GM18909 (cell line): ENCODE data around the gene CHODL.

Experiments
- ATAC-seq: cut with Tn5 transposase; IDR thresholded peaks from one replicate; pipeline ENCODE4 v1.9.1; 2021; ENCODE audit warnings: mild to moderate bottlenecking; ENCODE audit not compliant: unreplicated experiment, poor library complexity

CHODL gene

GRCh38 chr21:18244671-18245463, at the start of gene CHODL:
CHODL (plus strand) TSS chr21:18244833; CDS start chr21:18245224, 391 bp downstream.
- ATAC-seq: no peak

DNA sequence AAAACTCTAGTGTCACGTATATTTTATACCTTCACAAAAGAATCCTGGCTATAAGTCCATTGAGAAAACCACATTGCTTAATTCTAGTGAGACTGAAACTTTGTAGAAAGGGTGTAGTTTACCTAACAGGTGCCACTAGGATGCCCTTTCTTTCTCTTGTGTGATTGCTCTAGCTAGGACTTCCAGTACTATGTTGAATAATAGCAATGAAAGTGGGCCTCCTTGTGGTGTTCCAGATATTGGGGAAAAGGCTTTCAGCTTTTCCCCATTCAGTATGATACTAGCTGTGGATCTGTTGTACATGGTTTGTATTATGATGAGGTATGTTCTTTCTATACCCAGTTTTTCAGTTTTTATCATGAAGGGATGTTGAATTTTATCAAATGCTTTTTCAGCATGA, 39.7 kb upstream of the CHODL start:
- ATAC-seq: no peak

DNA sequence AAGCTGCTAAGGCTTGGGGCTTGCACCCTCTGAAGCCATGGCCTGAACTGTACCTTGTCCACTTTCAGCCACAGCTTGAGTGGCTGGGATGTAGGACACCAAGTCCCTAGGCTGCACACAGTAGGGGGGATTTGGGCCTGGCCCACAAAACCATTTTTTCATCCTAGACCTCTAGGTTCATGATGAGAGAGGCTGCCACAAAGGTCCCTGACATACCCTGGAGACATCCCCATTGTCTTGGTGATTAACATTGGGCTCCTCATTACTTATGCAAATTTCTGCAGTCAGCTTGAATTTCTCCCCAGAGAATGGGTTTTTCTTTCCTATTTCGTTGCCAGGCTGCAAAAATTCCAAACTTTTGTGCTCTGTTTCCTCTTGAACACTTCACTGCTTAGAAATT, 26.3 kb upstream of the CHODL start:
- no peak for ATAC-seq

- ATAC-seq: no peak
Observed at GRCh38 chr21:18220498-18220897, 24.1 kb upstream of the CHODL start.

GRCh38 chr21:18222346-18222745, 22.3 kb upstream of the CHODL start:
- ATAC-seq: no peak

- ATAC-seq: no peak
Observed at GRCh38 chr21:18228060-18228739, 16.4 kb upstream of the CHODL start.

DNA sequence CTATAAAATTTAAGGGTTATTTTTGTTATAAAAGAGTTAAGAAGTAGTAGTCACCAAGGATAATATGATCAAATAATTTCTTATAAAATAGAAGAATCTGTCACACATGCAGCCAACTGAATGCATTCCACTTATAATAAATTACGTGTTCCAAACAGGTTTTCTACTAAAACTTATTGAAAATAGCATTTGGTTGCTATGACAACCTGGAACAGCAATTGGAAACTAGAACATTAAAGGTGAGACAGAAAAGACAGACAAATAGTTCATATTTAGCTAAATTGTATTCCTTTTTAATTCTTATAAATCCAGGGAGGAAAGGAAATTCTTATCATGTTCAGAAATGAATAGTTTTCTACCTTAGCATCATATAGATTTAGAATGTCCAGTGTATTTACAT, 9.1 kb upstream of the CHODL start:
- no peak for ATAC-seq

DNA sequence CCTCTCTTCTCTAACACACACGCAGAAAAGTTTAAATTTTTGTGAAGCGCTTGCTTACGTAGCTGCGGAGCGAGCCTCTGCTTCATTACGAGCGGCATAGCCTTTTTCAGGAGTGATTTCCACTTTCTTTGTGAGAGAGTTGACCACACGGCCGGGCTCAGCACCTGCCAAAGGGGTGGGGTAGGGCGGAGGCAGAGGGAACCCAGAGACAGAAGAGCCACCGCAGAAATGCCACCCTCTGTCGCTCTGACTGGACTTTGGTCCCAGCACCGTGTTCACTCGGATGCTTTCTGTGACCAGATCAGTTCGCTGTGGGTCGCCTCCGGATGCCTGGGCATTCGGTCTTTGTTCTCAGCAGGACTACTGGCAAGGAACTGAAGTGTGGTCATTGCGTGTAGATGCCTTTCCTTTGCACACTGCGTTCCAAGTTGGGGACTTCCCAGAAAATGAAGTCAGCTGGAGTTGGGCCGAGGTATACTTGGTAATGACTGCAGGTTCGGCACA, 883 bp downstream of the CHODL start:
- no peak for ATAC-seq

GRCh38 chr21:18248171-18248570, 3.5 kb downstream of the CHODL start:
- ATAC-seq: no peak

DNA sequence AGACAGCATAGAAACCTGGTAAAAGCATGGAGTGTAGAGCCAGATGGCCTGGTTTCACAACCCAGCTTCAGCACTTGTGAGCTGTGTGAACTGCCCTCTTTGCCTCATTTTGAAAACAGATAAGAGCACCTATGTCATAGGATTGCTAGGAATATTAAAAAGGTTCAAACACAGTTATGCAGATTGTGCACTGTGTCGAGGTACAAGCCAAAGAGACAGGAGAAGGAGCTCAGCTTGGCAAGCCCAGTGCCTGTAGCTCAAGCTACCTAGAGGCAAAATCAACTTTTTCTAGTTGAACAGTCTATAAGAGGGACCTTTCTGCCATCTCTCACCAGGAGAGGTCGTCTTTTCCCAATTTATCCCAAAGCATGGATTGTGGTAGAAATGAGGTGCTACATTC, 5.0 kb downstream of the CHODL start:
- peak; percentile 55 for ATAC-seq

DNA sequence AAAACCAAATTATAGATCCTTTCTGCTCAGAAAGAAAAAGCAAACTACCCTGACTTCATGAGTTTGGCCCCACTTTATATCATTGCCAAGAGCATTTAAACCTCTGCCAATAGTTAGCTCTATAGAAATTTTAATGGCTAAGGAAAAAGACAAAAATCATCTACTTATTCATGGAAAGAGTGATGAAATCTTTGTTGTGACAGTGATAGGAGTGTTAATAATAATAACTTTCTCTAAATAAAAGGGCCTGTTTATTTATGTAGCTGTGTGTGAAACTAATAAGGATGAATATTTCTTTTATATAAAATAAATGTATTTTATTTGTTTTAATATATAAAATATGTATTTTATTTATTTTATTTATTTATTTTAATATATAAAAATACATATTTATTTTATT, 6.4 kb downstream of the CHODL start:
- ATAC-seq: no peak

DNA sequence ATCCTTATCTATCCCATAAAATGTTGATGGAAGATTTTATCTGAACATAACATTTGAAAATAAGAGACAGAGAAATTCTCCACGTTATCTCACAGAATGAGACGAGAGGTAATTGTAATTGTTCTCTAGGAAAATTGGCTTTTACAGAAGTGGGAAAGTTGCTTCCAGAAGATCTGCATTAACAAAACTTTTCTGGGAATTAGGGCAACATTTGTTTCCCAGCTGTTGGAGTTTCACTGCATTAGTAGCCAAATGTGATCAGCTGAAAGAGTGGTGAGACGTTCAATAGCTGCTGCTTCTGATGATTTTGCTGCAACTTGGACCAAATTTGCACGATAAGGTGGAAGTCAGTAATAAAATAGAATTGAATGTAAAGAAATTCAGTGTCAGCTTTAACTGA, 7.6 kb downstream of the CHODL start:
- no peak for ATAC-seq

GRCh38 chr21:18252680-18253079, 8.0 kb downstream of the CHODL start:
- ATAC-seq: no peak

DNA sequence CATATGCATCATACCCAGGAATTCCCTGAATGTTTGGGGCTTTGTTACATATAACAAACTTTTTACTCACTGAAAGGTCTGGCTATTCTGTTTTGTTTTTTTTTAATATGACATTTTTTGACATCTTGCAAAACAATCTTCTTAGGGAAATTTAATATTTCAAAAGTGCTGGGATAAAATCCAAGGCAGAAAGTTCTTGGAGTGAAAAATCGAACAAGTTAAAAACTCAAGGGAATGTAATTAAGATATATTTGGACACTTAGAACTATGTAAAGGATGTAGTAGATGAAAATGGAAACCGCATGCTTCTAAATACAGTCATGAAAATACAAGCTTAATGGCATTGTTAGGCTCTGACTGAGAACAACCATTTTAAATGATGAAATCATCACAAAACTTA, 8.6 kb downstream of the CHODL start:
- no peak for ATAC-seq

DNA sequence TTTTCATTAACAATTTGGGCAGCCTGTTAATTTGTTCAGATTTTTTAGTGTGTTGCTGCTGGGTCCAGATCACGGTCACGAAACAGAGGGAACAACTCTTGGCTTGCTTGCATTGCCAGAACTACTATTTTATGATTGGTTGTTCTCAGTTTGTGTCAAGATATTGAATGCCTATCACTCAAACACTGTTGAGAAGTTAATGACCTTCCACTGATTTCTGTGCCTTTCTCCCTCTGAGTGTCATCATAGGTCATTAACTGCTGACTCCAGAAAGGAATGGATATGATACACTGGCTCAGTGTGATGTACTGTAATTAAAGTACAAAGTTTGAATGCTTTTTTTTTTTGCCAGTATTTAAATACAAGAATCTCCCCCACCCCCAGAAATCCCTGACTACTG, 9.2 kb downstream of the CHODL start:
- ATAC-seq: no peak

DNA sequence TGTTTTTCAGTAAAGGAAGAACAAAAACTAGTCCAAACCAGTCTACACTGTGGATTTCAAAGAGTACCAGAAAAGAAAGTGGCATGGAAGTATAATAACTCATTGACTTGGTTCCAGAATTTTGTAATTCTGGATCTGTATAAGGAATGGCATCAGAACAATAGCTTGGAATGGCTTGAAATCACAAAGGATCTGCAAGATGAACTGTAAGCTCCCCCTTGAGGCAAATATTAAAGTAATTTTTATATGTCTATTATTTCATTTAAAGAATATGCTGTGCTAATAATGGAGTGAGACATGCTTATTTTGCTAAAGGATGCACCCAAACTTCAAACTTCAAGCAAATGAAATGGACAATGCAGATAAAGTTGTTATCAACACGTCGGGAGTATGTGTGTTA, 21.3 kb downstream of the CHODL start:
- no peak for ATAC-seq

DNA sequence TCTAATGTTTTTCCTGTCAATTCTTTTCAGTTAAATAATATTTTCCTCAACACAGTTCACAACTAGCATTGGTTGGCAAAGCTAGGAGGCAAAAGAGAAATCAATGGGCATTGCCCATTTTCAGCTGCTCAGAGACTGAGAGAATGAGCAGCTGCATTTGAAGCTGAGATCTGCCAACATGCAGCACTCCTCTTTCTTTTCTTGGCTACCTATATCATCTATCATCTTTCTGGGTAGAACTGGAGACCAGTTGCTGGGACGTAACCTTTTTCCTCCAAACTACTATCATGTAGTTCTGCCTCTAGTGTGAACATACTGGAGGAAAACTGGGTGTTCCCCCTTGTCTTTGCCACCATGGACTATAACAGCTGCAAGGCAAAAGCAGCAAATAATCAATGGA, 22.9 kb downstream of the CHODL start:
- no peak for ATAC-seq

GRCh38 chr21:18268906-18269305, 24.3 kb downstream of the CHODL start:
- no peak for ATAC-seq

DNA sequence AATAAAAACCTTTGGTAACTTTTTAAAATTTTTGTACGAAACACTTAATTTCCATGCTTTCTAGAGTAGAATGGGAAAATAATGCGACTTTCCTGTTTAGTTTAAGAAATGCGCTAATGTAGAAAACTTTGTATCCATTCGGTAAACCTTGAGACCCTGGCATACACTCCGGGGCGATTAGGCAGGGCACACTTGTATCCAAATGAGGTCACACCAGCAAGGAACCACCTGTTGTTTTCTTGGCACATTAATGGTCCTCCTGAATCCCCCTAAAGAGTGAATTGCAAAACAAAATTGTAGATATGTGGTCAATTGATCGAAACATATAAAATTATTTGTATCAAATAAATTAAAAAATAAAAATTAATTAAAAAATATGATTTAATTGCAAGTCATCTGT, 25.2 kb downstream of the CHODL start:
- no peak for ATAC-seq

DNA sequence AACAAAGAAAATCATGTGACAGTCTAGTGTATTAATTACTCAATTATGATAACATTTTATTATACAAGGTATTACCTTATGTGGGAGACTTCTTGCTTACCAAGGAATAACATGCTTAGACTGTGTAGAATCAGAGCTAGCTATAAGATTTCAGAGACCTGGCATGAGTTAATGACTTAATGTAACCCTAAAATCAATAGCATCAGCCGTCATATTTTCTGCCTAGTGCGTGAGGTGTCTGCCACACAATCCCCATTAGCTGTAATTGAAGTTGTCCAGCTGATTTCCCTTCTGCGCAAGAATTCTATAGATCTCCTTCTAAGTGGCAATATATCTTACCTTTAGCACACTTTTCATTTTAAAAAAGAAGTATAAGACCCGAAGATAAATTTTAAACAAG, 28.8 kb downstream of the CHODL start:
- ATAC-seq: no peak

- ATAC-seq: no peak
Observed at GRCh38 chr21:18274370-18274769, 29.7 kb downstream of the CHODL start.

GRCh38 chr21:18275781-18276180, 31.1 kb downstream of the CHODL start:
- ATAC-seq: no peak
